Astrocyte of the spinal cord (primary cell): ENCODE data around the gene CNTD1.

Experiments
- DNase-seq: peaks from one replicate; pipeline ENCODE4 v3.0.0; 2011; ENCODE audit warnings: low read depth, low spot score
- H3K4me3 ChIP-seq: 2 replicates; pipeline ENCODE4 v1.5.1; 2011; ENCODE audit warnings: low read depth, mild to moderate bottlenecking, low read length, moderate library complexity
- in situ Hi-C: cut with HindIII; loops from 2 replicates; pipeline ENCODE4 v1.10.0; 2017; ENCODE audit warnings: low sequenced_read_pairs
- TF ChIP-seq, protein P1 (sequence below): IDR thresholded peaks from 2 replicates; pipeline ENCODE4 v1.5.1; 2012; ENCODE audit warnings: low read depth, mild to moderate bottlenecking, low read length, inconsistent platforms

The CNTD1 gene

GRCh38 chr17:42772945-42773289, 25.7 kb upstream of the CNTD1 start:
- TF ChIP-seq, protein P1, sequence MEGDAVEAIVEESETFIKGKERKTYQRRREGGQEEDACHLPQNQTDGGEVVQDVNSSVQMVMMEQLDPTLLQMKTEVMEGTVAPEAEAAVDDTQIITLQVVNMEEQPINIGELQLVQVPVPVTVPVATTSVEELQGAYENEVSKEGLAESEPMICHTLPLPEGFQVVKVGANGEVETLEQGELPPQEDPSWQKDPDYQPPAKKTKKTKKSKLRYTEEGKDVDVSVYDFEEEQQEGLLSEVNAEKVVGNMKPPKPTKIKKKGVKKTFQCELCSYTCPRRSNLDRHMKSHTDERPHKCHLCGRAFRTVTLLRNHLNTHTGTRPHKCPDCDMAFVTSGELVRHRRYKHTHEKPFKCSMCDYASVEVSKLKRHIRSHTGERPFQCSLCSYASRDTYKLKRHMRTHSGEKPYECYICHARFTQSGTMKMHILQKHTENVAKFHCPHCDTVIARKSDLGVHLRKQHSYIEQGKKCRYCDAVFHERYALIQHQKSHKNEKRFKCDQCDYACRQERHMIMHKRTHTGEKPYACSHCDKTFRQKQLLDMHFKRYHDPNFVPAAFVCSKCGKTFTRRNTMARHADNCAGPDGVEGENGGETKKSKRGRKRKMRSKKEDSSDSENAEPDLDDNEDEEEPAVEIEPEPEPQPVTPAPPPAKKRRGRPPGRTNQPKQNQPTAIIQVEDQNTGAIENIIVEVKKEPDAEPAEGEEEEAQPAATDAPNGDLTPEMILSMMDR, result no peak
- H3K4me3 ChIP-seq, result peak overlapping the region; percentile 83
- no peak for DNase-seq
- in situ Hi-C loops, result no loop called here

- TF ChIP-seq, protein P1, result peak; percentile 31
- DNase-seq, result peak; percentile 86
- in situ Hi-C loops, result no loop called here
- H3K4me3 ChIP-seq, result peak within 1 kb of the TSS; percentile 83
Observed at GRCh38 chr17:42773290-42774035, 25.2 kb upstream of the CNTD1 start, which contains the start of gene VPS25. VPS25 (plus strand) TSS chr17:42773449; CDS start chr17:42773476, 27 bp downstream.

DNA sequence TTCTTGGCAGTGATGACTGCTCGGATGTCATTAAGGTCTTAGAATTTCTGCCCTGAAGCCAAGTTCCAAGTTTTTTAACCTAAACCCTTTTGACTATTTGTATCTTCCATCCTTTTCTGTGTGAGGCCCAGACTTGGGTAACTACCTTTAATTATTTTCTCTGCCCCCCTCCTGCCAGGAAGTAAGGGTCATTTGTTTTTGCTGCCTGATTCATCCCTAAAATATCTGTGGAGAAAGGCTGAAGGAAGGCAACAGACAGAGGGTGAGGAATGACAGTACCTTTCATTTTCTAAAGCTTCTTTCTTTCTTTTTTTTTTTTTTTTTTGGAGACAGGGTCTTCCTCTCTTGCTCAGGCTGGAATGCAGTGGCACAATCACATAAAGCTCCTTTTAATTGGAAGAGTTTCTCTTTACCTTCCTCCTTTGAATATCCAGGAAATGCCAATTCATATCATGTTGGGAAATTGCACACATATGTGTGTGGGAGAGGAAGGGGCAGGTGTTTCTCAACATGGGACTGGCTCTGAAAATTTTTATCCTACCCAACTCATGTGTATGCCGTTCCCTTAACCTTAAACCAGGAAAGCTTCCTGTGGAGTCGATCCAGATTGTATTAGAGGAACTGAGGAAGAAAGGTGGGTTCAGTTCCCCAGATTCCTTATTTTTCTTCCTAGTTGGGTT, 24.5 kb upstream of the CNTD1 start:
- in situ Hi-C loops, result no loop called here
- peak overlapping the region; percentile 83 for H3K4me3 ChIP-seq
- DNase-seq, result peak; percentile 45
- TF ChIP-seq, protein P1, result no peak

GRCh38 chr17:42775534-42776098, 23.0 kb upstream of the CNTD1 start:
- DNase-seq, result peak; percentile 86
- no peak overlapping the region for H3K4me3 ChIP-seq
- TF ChIP-seq, protein P1, result peak; percentile 33
- in situ Hi-C loops, result no loop called here

DNA sequence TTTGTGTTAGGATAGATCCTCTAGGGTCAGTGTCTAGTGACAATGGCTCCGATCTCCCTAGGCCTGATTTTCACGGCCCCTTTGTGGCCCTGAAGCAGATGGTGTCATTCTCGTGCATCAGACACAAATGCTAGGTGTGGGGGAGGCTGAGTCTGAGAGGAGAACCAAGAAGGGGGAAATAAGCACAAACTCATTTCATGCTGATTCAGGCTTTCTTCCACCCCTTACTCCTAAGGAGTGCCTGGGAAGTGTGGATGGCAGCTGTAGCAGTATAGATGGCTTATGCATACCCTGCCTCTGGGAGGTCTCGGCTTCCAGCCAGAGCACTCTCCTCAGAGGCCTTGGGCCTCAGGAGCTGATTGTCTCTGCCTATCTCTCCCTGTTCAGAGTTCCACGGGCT, 20.1 kb upstream of the CNTD1 start:
- TF ChIP-seq, protein P1, result no peak
- DNase-seq, result no peak
- in situ Hi-C loops, result no loop called here
- no peak overlapping the region for H3K4me3 ChIP-seq

DNA sequence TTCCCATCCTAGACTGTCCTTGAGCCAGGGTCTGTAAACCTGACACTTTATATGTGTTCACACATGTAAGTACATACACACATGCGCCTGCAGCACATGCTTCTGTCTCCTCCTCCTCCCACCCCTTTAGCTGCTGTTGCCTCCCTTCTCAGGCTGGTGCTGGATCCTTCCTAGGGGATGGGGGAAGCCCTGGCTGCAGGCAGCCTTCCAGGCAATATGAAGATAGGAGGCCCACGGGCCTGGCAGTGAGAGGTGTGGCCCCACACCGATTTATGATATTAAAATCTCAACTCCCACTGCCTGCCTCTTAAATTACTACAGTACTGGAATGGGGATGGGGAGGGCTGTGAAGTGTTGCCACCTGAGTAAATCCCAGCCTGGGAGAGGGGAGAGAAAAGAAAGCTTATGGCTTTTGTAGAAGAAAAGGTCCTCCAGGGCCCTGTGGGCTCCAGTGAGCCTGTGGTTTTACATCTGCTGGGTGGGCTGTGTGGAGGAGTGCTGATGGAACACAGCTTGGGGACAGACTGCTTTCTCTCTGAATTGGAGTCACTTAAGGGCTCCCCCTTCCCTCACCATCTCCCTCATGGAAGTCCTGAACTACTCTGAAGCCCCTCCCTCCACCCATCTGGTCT, 19.2 kb upstream of the CNTD1 start:
- DNase-seq, result no peak
- in situ Hi-C loops, result no loop called here
- TF ChIP-seq, protein P1, result no peak
- H3K4me3 ChIP-seq, result no peak overlapping the region
